Endothelial cell (in vitro differentiated cells): ENCODE data around the gene MTX3. TPM values are rescaled to one million over a fixed set of nuclear protein-coding genes. Genes with fewer than 3 reads are reported as not detected.

Experiments
- DNase-seq: peaks from one replicate; pipeline ENCODE4 v3.0.0; 2021; ENCODE audit warnings: low spot score
- H3K27ac Mint-ChIP-seq: one replicate; pipeline ENCODE4 v1.8.0; 2021; ENCODE audit warnings: mixed read lengths, inconsistent platforms; ENCODE audit not compliant: unreplicated experiment
- H3K27me3 Mint-ChIP-seq: one replicate; pipeline ENCODE4 v1.8.0; 2021; ENCODE audit warnings: mild to moderate bottlenecking, moderate library complexity, mixed read lengths, inconsistent platforms; ENCODE audit not compliant: unreplicated experiment
- H3K36me3 Mint-ChIP-seq: one replicate; pipeline ENCODE4 v1.8.0; 2021; ENCODE audit warnings: mild to moderate bottlenecking, low read depth, mixed read lengths, inconsistent platforms; ENCODE audit not compliant: unreplicated experiment
- H3K4me1 Mint-ChIP-seq: one replicate; pipeline ENCODE4 v1.8.0; 2021; ENCODE audit warnings: mild to moderate bottlenecking, mixed read lengths, inconsistent platforms; ENCODE audit not compliant: unreplicated experiment
- H3K4me3 Mint-ChIP-seq: one replicate; pipeline ENCODE4 v1.8.0; 2021; ENCODE audit warnings: mild to moderate bottlenecking, mixed read lengths, inconsistent platforms; ENCODE audit not compliant: unreplicated experiment
- H3K9me3 Mint-ChIP-seq: one replicate; pipeline ENCODE4 v1.8.0; 2021; ENCODE audit warnings: mixed read lengths, inconsistent platforms; ENCODE audit not compliant: unreplicated experiment
- CTCF ChIP-seq: fragments of 200-600 bp; sonication (generic); IDR thresholded peaks from one replicate; pipeline ENCODE4 v1.5.0; 2021; ENCODE audit warnings: antibody characterized with exemption; ENCODE audit not compliant: unreplicated experiment
- total RNA-seq: library from RNA; stranded (reverse); fragmentation: NEBNext Ultra II Directional; extraction: Animal tissue kit (Norgen Biotek cat#: 25700); gene quantifications from one replicate; pipeline ENCODE4 v1.2.1, GENCODE V29; 2021; ENCODE audit not compliant: unreplicated experiment

MTX3 gene
- total RNA-seq, 1 donor from 2014 or later: 13.1 TPM

- TF ChIP-seq CTCF: no peak
- Mint-ChIP-seq H3K4me1 (peaks cover 3% of the 10 kb centered on the region), H3K27me3 (peaks cover 2% of the 10 kb centered on the region), H3K36me3 (peaks cover 14% of the 10 kb centered on the region), H3K9me3 (no peaks in the 10 kb centered on the region), H3K4me3 (no peak overlapping the region), H3K27ac (no peak overlapping the region)
- DNase-seq: no peak
Observed at GRCh38 chr5:79973996-79974395, 17.1 kb downstream of the MTX3 start.

- H3K36me3 Mint-ChIP-seq: peaks cover 14% of the 10 kb centered on the region
- H3K27ac Mint-ChIP-seq: no peak overlapping the region
- peaks cover 2% of the 10 kb centered on the region for H3K27me3 Mint-ChIP-seq
- no peak overlapping the region for H3K4me3 Mint-ChIP-seq
- peaks cover 3% of the 10 kb centered on the region for H3K4me1 Mint-ChIP-seq
- no peak for TF ChIP-seq CTCF
- no peaks in the 10 kb centered on the region for H3K9me3 Mint-ChIP-seq
- no peak for DNase-seq
Observed at GRCh38 chr5:79973511-79973910, 17.6 kb downstream of the MTX3 start.

GRCh38 chr5:79971156-79971555, 19.9 kb downstream of the MTX3 start:
- H3K27me3 Mint-ChIP-seq: no peaks in the 10 kb centered on the region
- no peak for TF ChIP-seq CTCF
- no peak overlapping the region for H3K4me3 Mint-ChIP-seq
- H3K9me3 Mint-ChIP-seq: no peaks in the 10 kb centered on the region
- no peak for DNase-seq
- H3K27ac Mint-ChIP-seq: no peak overlapping the region
- H3K4me1 Mint-ChIP-seq: peaks cover 3% of the 10 kb centered on the region
- H3K36me3 Mint-ChIP-seq: no peaks in the 10 kb centered on the region

GRCh38 chr5:79966448-79966847, 24.6 kb downstream of the MTX3 start:
- no peak for TF ChIP-seq CTCF
- Mint-ChIP-seq H3K4me3 (no peak overlapping the region), H3K27me3 (no peaks in the 10 kb centered on the region), H3K36me3 (no peaks in the 10 kb centered on the region), H3K27ac (no peak overlapping the region), H3K9me3 (no peaks in the 10 kb centered on the region), H3K4me1 (peaks cover 13% of the 10 kb centered on the region)
- DNase-seq: no peak

GRCh38 chr5:79964136-79964535, 26.9 kb downstream of the MTX3 start:
- Mint-ChIP-seq H3K27ac (no peak overlapping the region), H3K9me3 (no peaks in the 10 kb centered on the region), H3K36me3 (no peaks in the 10 kb centered on the region), H3K4me1 (peaks cover 13% of the 10 kb centered on the region), H3K27me3 (no peaks in the 10 kb centered on the region), H3K4me3 (no peak overlapping the region)
- TF ChIP-seq CTCF: no peak
- DNase-seq: no peak
